Activated gamma-delta T cell (primary cell): ENCODE data around the gene LIMK2.
"Not testable (repeated sequence)": the region's sequence is repeated elsewhere in the genome, so short reads cannot be mapped to it uniquely, and the experiment has no call there.

Source experiments
- DNase-seq: peaks from one replicate; lab custom pipeline; 2025; lab: John Stamatoyannopoulos, UW
- total RNA-seq, 2 donors: gene quantifications; one replicate each; lab custom pipeline; 2026; lab: John Stamatoyannopoulos, UW

Gene LIMK2
- total RNA-seq = 34.3 to 34.7 reads per million in 2 donors

DNA sequence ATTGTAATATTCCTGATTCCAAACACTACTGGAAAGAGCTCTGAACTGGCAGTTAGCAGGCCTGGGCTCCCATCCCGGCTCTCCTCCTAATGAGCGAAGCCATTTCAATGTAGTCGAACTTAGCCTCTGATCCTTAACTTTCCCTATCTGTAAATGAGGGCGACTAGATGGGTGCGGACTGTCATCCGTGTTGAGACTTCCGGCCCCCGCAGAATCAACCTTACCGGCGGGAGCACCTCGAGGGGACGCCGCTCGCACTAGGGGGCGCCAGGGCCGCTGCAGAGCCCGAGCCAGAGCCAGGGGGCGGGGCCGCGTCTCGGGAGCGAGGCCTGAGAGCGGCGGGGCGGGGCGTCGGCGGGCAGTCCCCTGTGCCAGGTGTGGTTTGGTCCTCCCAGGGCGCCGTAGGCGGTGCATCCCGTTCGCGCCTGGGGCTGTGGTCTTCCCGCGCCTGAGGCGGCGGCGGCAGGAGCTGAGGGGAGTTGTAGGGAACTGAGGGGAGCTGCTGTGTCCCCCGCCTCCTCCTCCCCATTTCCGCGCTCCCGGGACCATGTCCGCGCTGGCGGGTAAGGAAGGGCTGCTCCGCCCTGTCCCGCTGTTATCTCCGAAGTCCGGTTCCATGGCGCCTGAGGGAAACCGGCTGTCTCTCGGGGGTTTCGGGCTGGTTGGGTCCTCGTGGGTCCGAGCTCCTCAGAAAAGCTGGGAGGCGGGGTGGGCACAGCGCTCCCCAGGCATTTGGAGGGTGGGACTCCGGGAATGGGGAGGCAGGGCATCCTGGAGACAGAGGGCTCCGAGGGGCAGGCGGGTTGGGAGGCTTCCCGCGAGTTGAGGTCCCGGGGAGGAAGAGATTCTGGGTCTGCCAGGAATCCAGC is at the start of gene LIMK2:
TSS of gene LIMK2 (plus strand) at position 437 of the 869 bp plus-strand sequence. CDS start at position 548, 111 bp downstream.
- peak; percentile 96 for DNase-seq

DNA sequence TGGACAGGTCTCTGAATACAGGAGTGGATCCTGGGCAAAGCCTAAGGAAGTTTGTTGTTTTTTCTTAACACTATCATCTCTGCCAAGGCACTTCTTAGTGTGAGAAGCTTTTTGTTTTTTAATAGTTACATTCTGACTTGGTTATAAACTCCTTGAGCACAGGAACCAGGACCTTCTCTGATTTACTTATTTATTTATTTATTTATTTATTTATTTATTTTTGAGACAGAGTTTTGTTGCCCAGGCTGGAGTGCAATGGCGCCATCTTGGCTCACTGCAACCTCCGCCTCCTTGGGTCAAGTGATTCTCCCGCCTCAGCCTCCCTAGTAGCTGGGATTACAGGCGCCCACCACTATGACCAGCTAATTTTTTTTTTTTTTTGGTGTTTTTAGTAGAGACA is 41.1 kb upstream of the LIMK2 start:
- no peak for DNase-seq

DNA sequence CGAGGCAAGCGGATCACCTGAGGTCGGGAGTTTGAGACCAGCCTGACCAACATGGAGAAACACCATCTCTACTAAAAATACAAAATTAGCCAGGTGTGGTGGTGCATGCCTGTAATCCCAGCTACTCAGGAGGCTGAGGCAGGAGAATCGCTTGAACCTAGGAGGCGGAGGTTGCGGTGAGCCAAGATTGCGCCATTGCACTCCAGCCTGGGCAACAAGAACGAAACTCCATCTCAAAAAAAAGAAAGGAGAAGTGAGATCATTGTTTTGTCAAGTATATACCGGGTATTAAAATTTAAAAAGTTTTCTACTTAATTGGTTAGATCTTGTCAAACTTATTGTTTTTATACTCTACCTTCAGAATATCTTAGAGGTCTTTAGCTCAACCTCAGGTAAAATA is 40.4 kb upstream of the LIMK2 start:
- DNase-seq = not testable (repeated sequence)

DNA sequence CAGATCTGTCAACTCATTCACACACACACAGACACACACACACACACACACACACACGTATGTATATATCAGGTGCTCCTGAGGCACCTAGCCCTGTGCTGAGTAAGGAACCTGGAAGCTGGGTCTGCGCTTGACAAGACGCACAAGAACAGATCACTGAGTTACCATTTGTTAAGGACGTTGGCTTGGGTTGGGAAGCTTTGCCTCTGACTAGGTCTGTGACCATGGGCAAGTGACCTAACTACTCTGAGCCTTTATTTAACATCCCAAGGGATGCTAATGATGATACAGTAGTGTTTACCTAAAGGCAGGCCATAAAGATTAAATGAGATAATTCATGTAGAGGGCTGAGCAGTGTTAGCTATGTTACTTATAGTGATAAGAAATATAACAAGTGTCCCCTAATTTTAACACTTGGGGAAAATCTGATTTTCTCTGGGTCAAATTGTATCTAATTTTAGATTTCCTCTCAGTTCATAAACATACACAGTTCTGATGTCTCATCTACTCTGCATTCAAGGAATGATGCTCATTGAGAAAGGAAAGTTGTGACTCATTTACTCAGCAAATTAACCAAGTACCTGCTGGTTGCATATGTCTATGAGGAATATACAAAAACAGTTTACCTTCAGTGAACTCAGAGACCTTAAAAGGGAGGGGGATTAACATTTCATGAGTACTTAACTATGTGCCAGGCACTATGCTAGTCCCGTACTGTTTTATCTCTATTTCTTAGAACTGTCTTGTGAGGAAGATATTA is 38.5 kb upstream of the LIMK2 start:
- DNase-seq = no peak

DNA sequence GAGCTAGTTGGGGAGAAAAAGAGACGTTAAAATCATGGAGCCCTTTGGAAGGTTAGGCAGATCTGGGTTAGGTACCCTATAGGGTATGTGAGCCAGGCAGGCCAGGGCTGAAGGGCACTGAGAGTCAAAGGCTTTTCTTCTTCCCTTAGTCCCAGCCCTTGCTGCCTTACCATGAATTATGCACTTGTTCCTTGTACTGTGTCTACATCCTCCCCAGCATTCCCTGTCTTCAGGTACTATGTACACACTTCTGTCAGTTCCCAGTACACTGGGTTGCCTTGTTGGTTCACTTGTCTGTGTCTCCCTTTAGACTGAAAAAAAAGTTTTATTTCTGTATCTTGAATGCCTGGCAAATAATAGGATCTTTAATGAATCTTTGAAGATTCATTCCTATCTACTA is 35.2 kb upstream of the LIMK2 start:
- no peak for DNase-seq

DNA sequence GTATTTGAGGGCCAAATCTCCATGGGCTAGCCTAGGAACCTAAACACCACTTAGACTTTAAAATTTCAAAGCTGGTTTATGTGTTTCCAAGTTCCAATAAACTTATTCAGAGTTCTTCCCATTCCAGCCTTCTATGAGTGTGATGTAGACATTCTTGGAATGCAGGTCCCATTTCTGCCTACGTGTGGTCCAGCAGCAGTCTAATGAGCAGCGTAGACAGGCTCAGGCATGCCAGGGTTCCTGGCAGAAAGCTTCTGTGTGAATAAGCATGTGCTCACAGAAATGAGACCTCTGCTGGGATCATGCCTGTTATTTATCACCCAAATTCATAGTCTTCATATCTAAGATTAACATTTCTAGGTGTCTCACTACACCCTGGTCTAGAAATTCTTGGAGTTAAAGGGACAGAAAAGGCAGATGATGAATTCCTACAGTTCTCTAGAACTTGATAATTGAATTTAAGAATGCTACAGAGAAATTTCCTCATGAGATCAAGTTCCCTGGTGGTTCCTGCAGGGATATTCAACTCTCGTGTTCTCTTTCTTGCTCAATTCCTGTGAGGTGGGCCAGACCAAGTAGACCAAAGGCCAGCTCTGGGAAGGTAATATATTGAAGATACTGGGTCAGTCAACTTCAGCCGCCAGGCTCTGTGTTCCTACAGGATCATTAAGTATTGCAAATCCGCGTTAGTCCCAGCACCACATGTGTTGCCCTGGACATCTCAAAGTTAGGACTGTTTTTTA is 34.5 kb upstream of the LIMK2 start:
- DNase-seq = no peak

DNA sequence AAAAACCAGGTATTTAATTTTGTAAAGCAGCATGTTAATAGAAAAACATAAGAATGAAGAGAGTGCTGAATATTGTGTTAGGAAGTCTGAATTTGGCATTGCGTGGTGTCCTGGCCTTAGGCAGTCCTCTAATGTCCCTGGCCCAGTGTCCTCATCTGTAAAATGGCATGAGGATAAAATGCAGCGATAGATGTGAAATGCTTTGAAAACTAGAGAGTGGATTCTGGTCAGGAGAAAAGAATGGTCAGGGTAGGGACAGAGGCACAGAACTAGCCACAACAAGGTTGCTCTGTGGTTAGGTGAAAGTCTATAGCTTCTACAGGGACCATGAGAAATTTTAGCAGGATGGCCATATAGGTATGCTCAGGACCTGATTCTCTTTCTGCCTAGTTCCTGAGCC is 33.2 kb upstream of the LIMK2 start:
- no peak for DNase-seq

DNA sequence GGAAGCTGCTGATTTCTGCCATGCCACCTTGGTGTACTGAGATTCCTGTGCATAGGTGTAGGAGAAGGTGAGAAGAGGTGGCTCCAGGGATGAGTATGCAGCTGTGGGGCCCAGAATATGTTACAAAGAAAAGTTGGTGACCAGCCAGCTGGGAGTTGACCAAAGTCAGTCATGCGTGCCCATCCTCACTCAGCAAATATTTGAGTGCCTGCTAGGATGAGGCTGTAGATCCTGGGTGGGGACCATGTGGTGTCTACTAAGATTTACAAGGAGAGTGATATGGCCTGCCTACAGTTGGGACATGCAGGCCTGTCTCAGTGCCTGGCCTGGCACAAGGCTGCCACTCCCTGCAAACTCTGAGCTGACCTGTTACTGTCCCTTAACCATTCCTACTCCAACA is 32.8 kb upstream of the LIMK2 start:
- DNase-seq = no peak

DNA sequence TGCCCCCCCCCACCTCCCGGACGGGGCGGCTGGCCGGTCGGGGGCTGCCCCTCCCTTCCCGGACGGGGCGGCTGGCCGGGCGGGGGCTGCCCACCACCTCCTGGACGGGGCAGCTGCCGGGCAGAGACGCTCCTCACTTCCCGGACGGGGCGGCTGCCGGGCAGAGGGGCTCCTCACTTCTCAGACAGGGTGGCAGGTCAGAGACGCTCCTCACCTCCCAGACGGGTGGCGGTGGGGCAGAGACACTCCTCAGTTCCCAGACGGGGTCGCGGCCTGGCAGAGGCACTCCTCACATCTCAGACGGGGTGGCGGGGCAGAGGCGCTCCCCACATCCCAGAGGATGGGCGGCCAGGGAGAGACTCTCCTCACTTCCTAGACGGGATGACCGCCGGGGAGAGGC is 28.1 kb upstream of the LIMK2 start:
- no peak for DNase-seq

DNA sequence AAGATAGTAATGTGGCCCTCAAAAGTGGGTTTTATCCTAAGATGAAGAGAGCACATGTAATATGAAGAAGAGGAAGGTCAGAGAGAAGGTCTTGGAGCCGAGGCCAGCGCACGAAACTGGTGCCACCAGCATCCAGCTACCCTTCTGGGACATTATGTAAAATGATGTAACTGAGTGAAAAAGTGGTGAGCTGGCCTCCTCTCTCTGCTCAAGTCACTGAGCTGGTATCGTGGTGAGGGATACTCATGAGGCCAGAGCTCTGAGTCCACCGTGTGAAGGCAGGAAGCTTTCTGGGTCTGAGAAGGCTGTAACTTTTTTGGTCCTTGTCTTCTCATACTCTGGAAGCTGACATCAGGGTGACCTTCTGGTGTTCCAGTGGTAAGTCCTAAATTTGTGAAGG is 27.0 kb upstream of the LIMK2 start:
- no peak for DNase-seq

DNA sequence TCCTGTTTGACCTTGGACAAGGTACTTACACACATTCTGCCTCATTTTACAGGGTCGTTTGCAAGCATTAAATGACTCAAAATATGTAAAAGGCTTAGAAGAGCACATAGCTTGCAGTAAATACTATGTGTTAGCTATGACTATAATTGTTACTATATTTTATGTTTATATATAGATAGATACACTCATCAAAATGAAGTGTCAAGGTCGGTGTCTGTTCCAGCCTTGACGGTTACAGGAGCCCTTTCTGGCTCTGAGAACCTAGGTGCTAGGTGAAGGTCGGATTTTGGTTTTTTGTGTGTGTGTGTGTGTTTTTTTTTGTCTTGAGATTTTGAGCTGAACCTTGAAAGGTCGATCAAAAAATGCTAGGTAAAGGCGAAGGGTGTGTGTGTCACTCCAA is 24.5 kb upstream of the LIMK2 start:
- no peak for DNase-seq

DNA sequence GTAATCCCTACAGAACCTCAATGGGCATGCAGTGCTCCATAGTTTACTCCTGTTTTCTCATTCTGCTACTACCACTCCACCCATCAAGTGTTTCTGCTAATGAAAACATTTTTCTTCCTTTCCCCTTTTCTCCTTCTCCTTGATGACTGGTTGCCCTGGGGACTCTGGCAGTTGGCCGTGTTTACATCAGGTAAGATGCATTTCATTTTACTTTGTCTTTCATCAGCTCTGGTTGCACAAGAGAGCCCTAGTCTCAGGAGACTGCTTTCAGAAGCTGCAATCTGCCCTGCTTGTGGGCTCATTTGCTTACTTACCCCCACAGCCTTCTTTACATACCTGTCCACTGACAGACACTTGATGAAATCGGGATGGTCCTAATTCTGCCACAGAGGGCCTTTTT is 19.6 kb upstream of the LIMK2 start:
- DNase-seq = no peak

DNA sequence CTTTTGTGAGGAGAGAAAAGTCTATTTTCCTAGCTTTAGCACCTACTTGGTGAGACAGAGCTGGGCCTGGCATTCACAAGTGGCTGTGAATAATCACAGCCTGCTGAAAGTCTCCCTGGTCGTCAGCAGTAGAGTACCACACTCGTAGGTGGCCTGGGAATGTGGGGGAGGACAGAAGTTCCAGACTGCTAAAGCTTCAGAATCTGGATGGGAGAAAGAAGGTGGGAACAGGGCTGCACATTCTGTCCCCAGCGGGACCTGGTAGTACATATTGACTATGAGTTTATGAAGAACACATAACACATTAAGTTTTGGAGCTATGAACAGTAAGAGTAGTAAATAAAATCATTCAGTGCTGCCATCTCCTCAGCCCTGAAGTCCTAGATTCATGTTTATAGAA is 19.0 kb upstream of the LIMK2 start:
- DNase-seq = no peak

DNA sequence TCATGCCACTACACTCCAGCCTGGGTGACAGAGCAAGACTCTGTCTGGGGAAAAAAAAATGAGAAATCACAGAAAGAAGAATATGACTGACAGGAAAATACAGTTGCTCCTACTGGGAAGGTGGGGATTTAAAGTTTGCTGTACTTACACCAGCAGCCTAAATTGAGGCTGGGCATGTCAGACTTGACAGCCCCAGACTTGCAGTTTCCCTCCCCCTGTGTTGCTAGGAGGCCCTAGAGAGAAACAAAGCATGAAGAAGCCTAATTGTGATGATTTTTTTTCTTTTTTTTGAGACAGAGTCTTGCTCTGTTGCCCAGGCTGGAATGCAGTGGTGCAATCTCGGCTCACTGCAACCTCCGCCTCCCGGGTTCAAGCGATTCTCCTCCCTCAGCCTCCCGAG is 17.4 kb upstream of the LIMK2 start:
- DNase-seq = not testable (repeated sequence)

DNA sequence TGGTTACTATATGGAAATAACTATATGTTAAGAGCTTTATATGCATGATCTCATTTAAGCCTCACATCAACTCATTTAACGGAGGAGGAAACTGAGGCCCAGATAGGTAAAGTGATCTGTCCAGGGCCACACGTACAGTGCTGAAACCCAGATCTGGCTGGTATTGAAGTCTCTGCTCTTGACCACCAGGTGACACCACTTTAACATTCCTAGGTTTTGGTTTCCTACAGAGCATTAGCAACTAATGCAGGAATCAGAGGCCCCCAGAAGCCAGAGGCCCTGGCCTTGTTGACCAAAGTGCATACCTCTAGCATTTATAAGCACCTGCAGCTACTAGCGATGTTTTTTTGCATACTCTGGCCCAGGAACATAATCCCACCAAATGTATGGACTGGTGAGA is 12.9 kb upstream of the LIMK2 start:
- DNase-seq = no peak

DNA sequence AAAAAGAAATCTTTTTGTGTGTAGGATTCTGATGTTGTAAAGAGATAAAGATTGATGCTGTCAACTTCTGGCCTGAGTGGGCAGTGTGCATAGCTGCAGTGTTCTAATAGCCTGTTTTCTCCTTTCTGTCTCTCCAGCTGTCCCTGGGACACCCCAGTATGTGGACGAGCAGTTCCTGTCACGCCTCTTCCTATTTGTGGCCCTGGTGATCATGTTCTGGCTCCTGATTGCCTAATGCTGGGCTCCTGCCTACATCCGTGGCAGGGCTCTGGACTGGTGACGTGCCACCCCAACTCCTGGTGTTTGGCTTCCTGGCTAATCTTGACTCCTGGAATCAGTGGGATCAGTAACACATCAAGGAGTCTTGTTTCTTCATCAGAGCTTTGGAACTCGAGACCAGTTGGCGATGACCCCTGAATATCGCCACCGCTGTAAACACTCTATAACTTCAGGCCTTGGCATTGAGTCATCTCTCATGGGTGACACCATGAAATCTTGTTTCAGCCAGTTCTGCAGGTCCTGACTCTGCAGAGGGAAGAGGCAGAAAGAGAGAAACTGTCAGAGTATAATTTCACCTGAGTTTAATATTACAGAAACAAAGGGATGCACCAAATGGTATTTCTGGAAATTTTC is 7.6 kb upstream of the LIMK2 start:
- not testable (repeated sequence) for DNase-seq

DNA sequence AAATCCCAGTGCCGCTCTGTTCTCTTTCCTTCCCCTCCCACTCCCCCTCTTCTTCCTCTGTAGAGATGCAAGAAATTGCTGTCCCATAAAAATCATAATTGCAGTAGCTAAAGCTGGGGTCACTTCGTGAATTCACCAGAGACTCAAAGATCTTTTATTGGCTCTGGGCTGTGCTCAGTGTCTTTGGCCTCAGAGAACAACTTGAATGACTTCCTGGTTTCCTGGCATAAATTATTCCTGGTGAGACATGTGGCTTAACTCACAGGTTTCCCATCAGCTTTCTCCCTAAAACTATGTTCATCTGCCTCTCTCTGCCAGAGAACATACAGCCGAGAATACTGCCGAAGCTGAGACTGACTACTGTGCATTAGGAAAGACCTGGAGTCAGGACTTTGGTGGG is 7.0 kb upstream of the LIMK2 start:
- not testable (repeated sequence) for DNase-seq

DNA sequence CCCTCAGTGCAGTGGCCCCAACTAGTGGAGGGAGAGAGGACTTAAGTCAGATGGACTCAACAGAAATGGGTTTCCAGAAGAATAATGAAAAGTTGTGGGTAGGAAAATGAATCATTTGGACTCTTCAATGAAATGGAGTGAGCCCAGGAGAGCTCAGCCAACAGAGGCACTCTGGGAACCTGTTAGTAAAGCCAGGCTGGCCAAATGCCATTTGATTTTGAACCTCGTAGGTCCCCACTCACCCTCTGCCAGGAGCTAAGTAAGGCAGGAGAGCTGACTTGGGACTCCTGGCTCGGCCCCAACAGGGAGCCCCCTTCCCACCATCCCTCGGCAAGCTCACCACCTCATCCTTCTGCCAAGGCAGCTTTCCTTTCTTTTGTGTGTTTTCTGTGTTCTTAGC is 5.6 kb upstream of the LIMK2 start:
- DNase-seq = not testable (repeated sequence)

DNA sequence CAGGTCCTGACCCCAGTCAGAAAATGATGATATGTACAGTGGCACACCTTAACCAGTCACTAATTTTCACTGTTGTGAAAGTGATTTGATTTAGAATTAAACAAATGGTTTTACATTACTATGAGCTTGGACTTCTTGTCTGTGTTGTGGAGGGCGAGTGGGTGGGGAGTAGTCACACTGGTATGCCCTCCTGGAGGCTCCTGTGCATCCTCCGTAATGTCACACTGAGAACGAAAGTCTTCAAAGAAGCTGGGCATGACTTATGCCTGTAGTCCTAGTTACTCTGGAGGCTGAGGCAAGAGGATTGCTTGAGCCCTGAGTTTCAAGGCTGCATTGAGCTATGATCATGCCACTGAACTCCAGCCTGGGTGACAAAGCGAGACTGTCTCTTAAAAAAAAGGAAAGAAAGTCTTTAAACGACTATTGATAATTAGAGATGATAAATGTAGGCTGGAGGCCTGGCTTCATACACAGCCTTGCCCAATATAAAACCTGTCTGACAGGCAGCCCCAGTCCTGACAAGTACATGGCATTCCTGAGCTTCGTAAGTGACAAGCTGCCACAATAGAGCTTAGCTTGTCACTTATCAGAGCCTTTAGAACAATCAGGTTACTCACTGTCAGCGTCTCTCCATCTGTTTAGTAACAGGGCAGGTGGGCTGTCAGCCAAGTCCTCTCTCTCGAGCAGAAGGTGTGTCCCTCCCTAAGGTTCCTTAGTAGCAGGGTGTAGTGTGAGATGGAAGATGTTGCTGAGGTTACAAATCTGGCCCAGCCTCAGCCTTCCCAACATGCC is 5.0 kb upstream of the LIMK2 start:
- DNase-seq = no peak

DNA sequence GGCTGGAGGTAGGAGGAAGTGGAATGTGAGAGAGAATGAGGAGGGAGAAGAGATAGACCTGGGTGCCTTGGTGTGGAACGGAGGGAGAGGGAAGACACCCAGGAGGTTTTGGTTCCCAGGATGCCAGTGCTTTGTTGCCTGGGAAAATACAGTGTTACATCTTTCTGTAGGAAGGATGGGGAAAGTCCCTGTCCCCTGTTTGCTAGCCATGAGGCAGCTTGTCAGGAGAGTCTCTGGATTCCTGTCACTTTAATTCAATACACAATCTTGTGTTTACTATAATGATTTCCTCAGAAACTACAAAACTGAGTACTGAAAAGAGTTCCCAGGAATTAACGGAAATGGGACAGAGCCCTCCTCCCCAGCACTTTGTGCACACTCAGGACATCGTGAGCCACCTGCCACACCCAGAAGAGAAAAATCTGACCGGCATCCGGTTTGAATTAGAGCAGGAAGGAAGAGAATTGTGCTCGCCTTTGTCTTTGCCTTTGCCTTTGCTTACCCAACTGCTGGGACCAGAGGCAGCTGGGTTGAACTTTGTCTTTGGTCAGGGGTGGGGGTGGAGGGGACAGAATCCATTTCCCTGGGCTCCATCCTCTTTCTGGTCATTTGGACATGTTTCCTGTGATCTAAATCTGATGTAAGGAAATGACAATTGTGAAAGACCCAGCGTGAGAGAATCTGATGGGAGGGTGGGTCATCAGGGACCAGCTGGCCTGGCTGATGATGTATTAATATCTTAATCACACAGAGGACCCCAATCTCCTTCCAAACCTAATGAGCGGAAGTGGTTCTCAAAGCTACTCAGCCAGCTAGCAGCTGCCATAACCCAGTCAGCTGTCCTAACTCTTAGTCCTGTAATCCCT is 1.3 kb upstream of the LIMK2 start:
- DNase-seq = no peak
